GM21786 (cell line): ENCODE data around the gene TFB1M.
"Not testable (repeated sequence)": the region's sequence is repeated elsewhere in the genome, so short reads cannot be mapped to it uniquely, and the experiment has no call there.

Source experiments
- ATAC-seq: cut with Tn5 transposase; IDR thresholded peaks from one replicate; pipeline ENCODE4 v1.9.1; 2021; ENCODE audit not compliant: unreplicated experiment

TFB1M gene

GRCh38 chr6:155303361-155303870 is 10.9 kb downstream of the TFB1M start:
- ATAC-seq: no peak

GRCh38 chr6:155301867-155302266 is 12.4 kb downstream of the TFB1M start:
- ATAC-seq: no peak

GRCh38 chr6:155297669-155298068 is 16.6 kb downstream of the TFB1M start:
- ATAC-seq: no peak

- no peak for ATAC-seq
Measured at GRCh38 chr6:155292711-155293110, 21.6 kb downstream of the TFB1M start.

GRCh38 chr6:155291291-155291690 is 23.0 kb downstream of the TFB1M start:
- no peak for ATAC-seq

- no peak for ATAC-seq
Measured at GRCh38 chr6:155290491-155290890, 23.8 kb downstream of the TFB1M start.

- no peak for ATAC-seq
Measured at GRCh38 chr6:155287762-155288161, 26.5 kb downstream of the TFB1M start.

- ATAC-seq: no peak
Measured at GRCh38 chr6:155284775-155285174, 29.5 kb downstream of the TFB1M start.

GRCh38 chr6:155278319-155279049 is 35.8 kb downstream of the TFB1M start:
- no peak for ATAC-seq

- ATAC-seq: no peak
Measured at GRCh38 chr6:155276638-155277037, 37.6 kb downstream of the TFB1M start.

- no peak for ATAC-seq
Measured at GRCh38 chr6:155275808-155276480, 38.3 kb downstream of the TFB1M start.

GRCh38 chr6:155274533-155274932 is 39.8 kb downstream of the TFB1M start:
- no peak for ATAC-seq

GRCh38 chr6:155274106-155274505 is 40.2 kb downstream of the TFB1M start:
- ATAC-seq: no peak

GRCh38 chr6:155273431-155273830 is 40.9 kb downstream of the TFB1M start:
- ATAC-seq: no peak

GRCh38 chr6:155272353-155273232 is 41.7 kb downstream of the TFB1M start:
- ATAC-seq: no peak

- ATAC-seq: no peak
Measured at GRCh38 chr6:155271145-155271544, 43.1 kb downstream of the TFB1M start.

- ATAC-seq: no peak
Measured at GRCh38 chr6:155270561-155271091, 43.7 kb downstream of the TFB1M start.

- no peak for ATAC-seq
Measured at GRCh38 chr6:155269765-155270164, 44.5 kb downstream of the TFB1M start.

GRCh38 chr6:155268088-155268867 is 46.0 kb downstream of the TFB1M start:
- ATAC-seq: not testable (repeated sequence)

- ATAC-seq: no peak
Measured at GRCh38 chr6:155267411-155267810, 46.9 kb downstream of the TFB1M start.
